GM12892 (cell line): ENCODE results near the gene ZC3HAV1.

Source experiments
- POLR2A ChIP-seq: IDR thresholded peaks from 2 replicates; pipeline ENCODE4 v1.6.1; 2011; ENCODE audit warnings: low read depth, low read length, control low read depth
- POLR2AphosphoS5 ChIP-seq: IDR thresholded peaks from 2 replicates; pipeline ENCODE4 v1.6.1; 2011; ENCODE audit warnings: low read depth, low read length, control low read depth
- TAF1 ChIP-seq: IDR thresholded peaks from 2 replicates; pipeline ENCODE4 v1.6.1; 2011; ENCODE audit warnings: low read depth, mild to moderate bottlenecking, control low read depth, low read length, borderline replicate concordance

- TF ChIP-seq POLR2A = no peak
- TF ChIP-seq POLR2AphosphoS5 = no peak
- TF ChIP-seq TAF1 = no peak
Observed at GRCh38 chr7:139036901-139037300, 72.6 kb downstream of the ZC3HAV1 start.
